Activated CD8-positive, alpha-beta T cell treated with anti-CD3 and anti-CD28 coated beads for 36 hours (primary cell): ENCODE results near the gene GSTA2. TPM values are rescaled to one million over a fixed set of nuclear protein-coding genes. Genes with fewer than 3 reads are reported as not detected.
"Not testable (repeated sequence)": the region's sequence is repeated elsewhere in the genome, so short reads cannot be mapped to it uniquely, and the experiment has no call there.

Experiments
- ATAC-seq: fragments of 200-7000 bp; cut with Tn5 transposase; one replicate; pipeline ENCODE4 v1.10.0; 2021; ENCODE audit warnings: mild to moderate bottlenecking, moderate library complexity
- CTCF ChIA-PET: fragments of 350-600 bp; sonication (Branson Sonifier 250); formaldehyde crosslinking; loops from one replicate; lab custom pipeline; 2021; ENCODE audit warnings: antibody characterized with exemption; lab: Charles Lee
- POLR2A ChIA-PET: fragments of 350-600 bp; sonication (Branson Sonifier 250); formaldehyde crosslinking; loops from one replicate; lab custom pipeline; 2021; ENCODE audit warnings: antibody characterized with exemption; lab: Charles Lee
- DNase-seq: peaks from one replicate; pipeline ENCODE4 v3.0.0-alpha.2; 2020
- H3K27ac Mint-ChIP-seq: one replicate; pipeline ENCODE4 v1.8.0; 2021; ENCODE audit warnings: mild to moderate bottlenecking, mixed read lengths
- H3K27me3 Mint-ChIP-seq: one replicate; pipeline ENCODE4 v1.8.0; 2021; ENCODE audit warnings: mixed read lengths
- H3K36me3 Mint-ChIP-seq: one replicate; pipeline ENCODE4 v1.8.0; 2021; ENCODE audit warnings: low read depth, mixed read lengths
- H3K4me1 Mint-ChIP-seq: one replicate; pipeline ENCODE4 v1.8.0; 2021; ENCODE audit warnings: low read depth, mixed read lengths
- H3K4me3 Mint-ChIP-seq: one replicate; pipeline ENCODE4 v1.8.0; 2021; ENCODE audit warnings: mild to moderate bottlenecking, moderate library complexity, mixed read lengths
- H3K9me3 Mint-ChIP-seq: one replicate; pipeline ENCODE4 v1.8.0; 2021; ENCODE audit warnings: mixed read lengths
- intact Hi-C: fragments of 100-400 bp; cut with micrococcal nuclease; formaldehyde crosslinking; loops from one replicate; pipeline ENCODE4 v1.10.0; 2022
- total RNA-seq, 2 experiments: library from RNA; stranded (reverse); gene quantifications; one replicate each; pipeline ENCODE4 v1.2.3, GENCODE V29; 2021
- TF ChIP-seq, protein P1 (sequence below): fragments of 200-600 bp; IDR thresholded peaks from one replicate; pipeline ENCODE4 v1.8.0; 2022; ENCODE audit warnings: antibody characterized with exemption, mild to moderate bottlenecking

Gene GSTA2
- total RNA-seq, 2 experiments from 2014 or later: not detected

DNA sequence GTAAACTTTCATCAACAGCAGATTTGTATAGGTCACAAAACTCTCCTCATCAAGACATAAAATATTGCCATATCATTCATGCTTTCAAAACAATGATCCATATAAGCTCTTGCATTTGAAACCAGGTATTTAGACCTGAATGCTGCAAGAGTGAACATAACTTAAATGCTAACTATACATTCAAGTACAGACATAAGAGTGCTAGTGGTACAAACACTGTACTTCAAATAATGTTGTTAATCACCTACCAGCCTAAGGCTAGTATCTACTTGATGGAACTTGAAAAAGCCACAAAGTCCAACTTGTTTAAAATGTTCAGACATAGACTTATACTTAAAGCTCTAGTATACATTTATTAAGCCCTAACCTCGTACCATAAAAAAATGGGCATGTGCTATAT is 16.0 kb upstream of the GSTA2 start:
- DNase-seq (no peak), ATAC-seq (no peak)
- no peaks in the 10 kb centered on the region for H3K9me3 Mint-ChIP-seq
- H3K36me3 Mint-ChIP-seq: no peaks in the 10 kb centered on the region
- ChIA-PET CTCF (no interaction called here), POLR2A (no interaction called here)
- no peak overlapping the region for H3K27ac Mint-ChIP-seq
- no peak overlapping the region for H3K4me3 Mint-ChIP-seq
- intact Hi-C loops: no loop called here
- no peaks in the 10 kb centered on the region for H3K4me1 Mint-ChIP-seq
- peaks cover 22% of the 10 kb centered on the region for H3K27me3 Mint-ChIP-seq
- TF ChIP-seq, protein P1, sequence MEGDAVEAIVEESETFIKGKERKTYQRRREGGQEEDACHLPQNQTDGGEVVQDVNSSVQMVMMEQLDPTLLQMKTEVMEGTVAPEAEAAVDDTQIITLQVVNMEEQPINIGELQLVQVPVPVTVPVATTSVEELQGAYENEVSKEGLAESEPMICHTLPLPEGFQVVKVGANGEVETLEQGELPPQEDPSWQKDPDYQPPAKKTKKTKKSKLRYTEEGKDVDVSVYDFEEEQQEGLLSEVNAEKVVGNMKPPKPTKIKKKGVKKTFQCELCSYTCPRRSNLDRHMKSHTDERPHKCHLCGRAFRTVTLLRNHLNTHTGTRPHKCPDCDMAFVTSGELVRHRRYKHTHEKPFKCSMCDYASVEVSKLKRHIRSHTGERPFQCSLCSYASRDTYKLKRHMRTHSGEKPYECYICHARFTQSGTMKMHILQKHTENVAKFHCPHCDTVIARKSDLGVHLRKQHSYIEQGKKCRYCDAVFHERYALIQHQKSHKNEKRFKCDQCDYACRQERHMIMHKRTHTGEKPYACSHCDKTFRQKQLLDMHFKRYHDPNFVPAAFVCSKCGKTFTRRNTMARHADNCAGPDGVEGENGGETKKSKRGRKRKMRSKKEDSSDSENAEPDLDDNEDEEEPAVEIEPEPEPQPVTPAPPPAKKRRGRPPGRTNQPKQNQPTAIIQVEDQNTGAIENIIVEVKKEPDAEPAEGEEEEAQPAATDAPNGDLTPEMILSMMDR: no peak

DNA sequence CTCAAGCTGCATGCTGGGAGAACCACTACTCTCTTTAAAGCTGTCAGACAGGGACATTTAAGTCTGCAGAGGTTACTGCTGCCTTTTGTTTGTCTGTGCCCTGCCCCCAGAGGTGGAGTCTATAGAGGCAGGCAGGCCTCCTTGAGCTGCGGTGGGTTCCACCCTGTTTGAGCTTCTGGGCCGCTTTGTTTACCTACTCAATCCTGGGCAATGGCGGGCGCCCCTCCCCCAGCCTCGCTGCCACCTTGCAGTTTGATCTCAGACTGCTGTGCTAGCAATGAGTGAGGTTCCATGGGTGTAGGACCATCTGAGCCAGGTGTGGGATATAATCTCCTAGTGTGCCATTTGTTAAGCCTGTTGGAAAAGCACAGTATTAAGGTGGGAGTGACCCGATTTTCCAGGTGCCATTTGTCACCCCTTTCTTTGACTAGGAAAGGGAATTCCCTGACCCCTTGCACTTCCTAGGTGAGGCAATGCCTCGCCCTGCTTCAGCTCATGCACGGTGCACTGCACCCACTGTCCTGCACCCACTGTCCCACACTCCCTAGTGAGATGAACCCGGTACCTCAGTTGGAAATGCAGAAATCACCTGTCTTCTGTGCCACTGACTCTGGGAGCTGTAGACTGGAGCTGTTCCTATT is 13.6 kb upstream of the GSTA2 start:
- H3K9me3 Mint-ChIP-seq, H3K36me3 Mint-ChIP-seq, H3K4me3 Mint-ChIP-seq, CTCF ChIA-PET, H3K27ac Mint-ChIP-seq, POLR2A ChIA-PET, intact Hi-C loops, ATAC-seq, DNase-seq, H3K4me1 Mint-ChIP-seq: not testable (repeated sequence)
- H3K27me3 Mint-ChIP-seq: peaks cover 22% of the 10 kb centered on the region

DNA sequence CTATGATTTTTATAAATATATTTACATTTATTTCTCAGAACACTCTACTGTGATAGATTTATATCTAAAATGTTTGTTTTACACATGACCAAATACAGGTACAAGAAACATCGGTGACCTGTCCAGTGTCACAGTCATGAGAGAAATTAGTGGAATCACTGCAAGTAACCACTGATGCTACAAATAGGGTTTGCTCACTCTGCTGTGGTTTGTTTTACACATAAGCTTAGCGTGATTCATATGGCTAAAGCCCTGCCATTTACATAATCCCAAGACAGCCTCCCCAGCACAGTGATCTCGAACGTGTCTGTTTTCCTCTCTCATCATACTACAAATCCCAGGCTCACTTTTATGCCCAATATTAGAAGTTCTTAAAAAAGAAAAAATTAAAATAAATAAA is 6.1 kb upstream of the GSTA2 start:
- H3K9me3 Mint-ChIP-seq, H3K36me3 Mint-ChIP-seq, H3K4me1 Mint-ChIP-seq, ATAC-seq, CTCF ChIA-PET, intact Hi-C loops, H3K27ac Mint-ChIP-seq, DNase-seq, H3K4me3 Mint-ChIP-seq, H3K27me3 Mint-ChIP-seq, POLR2A ChIA-PET: not testable (repeated sequence)

DNA sequence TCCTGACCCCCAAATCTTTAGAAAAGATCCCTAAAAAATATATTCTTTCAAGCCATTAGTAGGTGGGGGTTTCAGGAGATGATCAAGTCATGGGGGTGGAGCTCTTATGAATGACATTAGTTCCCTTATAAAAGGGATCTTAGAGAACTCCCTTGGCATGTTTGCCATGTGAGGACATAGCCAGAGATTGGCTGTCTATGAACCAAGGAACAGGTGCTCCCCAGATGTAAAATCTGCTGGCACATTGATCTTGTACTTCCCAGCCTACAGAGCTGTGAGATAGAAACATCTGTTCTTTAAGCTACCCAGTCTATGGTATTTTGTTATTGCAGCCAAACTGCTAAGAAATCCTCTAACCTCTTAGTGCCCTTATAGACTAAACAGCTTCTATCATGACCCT is 4.4 kb upstream of the GSTA2 start:
- CTCF ChIA-PET, H3K4me3 Mint-ChIP-seq, DNase-seq, ATAC-seq, H3K4me1 Mint-ChIP-seq, H3K27me3 Mint-ChIP-seq, intact Hi-C loops, H3K36me3 Mint-ChIP-seq, H3K9me3 Mint-ChIP-seq, H3K27ac Mint-ChIP-seq: not testable (repeated sequence)
- POLR2A ChIA-PET: interaction anchor here (0.7 kb wide), 1 partner anchor 26 kb away, joined by 3 read pairs; no protein-coding TSS in a partner anchor

DNA sequence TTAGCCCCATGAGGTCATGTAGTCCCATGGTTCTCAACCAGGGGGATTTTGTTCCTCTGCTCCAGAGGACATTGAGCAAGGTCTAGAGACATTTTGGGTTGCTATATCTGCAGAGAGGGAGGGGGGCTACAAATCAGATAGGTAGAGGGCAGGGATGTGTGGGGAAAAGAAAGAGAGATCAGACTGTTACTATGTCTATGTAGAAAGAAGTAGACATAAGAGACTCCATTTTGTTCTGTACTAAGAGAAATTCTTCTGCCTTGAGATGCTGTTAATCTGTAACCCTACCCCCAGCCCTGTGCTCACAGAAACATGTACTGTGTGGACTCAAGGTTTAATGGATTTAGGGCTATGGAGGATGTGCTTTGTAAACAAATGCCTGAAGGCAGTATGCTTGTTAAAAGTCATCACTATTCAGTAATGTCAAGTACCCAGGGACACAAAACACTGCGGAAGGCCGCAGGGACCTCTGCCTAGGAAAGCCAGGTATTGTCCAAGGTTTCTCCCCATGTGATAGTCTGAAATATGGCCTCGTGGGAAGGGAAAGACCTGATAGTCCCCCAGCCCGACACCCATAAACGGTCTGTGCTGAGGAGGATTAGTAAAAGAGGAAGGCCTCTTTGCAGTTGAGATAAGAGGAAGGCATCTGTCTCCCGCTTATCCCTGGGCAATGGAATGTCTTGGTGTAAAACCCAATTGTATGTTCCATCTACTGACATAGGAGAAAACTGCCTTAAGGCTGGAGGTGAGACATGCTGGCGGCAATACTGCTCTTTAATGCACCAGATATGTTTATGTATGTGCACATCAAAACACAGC is 1.4 kb downstream of the GSTA2 start:
- DNase-seq, H3K4me1 Mint-ChIP-seq, H3K36me3 Mint-ChIP-seq, intact Hi-C loops, H3K4me3 Mint-ChIP-seq, POLR2A ChIA-PET, H3K27me3 Mint-ChIP-seq, H3K9me3 Mint-ChIP-seq, ATAC-seq, H3K27ac Mint-ChIP-seq, CTCF ChIA-PET: not testable (repeated sequence)

DNA sequence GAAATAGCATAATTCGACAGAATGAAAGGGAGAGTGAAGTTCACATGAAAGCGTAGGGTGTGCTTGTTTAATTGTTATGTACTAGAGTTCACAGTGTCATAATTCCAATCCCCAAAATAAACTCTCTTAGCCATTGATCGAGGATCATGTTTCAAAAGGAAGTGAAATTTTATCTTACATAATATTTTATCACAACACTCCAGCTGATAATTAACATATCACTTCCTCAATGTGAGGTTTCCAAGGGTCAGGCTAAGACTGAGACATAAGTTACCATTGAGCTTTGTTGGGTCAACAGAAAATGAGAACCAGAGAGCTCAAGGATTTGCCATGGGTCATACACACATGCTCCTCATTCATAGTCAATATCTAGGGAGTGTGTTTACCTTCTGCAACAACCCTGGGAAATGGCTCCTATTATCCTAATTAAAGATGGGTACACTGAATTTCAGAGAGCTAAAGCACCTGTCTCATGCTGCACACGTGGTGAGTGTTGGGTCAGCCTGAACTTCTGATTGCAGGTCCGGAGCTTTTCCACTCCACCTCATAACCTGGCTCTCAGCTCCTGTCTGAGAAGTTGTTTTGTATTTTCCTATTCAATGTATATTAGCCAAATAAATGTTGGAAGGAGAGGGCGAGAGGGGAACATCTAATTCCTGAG is 3.0 kb downstream of the GSTA2 start:
- Mint-ChIP-seq H3K27me3 (peaks cover 9% of the 10 kb centered on the region), H3K36me3 (no peaks in the 10 kb centered on the region), H3K9me3 (no peaks in the 10 kb centered on the region), H3K4me1 (no peaks in the 10 kb centered on the region), H3K4me3 (no peak overlapping the region), H3K27ac (no peak overlapping the region)
- ChIA-PET CTCF (no interaction called here), POLR2A (no interaction called here)
- ATAC-seq (no peak), DNase-seq (no peak)
- intact Hi-C loops: no loop called here
- TF ChIP-seq, protein P1: no peak
